ENCODE measurements around the gene CD276.
"Not testable (repeated sequence)": the region's sequence is repeated elsewhere in the genome, so short reads cannot be mapped to it uniquely, and the experiment has no call there.

The CD276 gene

DNA sequence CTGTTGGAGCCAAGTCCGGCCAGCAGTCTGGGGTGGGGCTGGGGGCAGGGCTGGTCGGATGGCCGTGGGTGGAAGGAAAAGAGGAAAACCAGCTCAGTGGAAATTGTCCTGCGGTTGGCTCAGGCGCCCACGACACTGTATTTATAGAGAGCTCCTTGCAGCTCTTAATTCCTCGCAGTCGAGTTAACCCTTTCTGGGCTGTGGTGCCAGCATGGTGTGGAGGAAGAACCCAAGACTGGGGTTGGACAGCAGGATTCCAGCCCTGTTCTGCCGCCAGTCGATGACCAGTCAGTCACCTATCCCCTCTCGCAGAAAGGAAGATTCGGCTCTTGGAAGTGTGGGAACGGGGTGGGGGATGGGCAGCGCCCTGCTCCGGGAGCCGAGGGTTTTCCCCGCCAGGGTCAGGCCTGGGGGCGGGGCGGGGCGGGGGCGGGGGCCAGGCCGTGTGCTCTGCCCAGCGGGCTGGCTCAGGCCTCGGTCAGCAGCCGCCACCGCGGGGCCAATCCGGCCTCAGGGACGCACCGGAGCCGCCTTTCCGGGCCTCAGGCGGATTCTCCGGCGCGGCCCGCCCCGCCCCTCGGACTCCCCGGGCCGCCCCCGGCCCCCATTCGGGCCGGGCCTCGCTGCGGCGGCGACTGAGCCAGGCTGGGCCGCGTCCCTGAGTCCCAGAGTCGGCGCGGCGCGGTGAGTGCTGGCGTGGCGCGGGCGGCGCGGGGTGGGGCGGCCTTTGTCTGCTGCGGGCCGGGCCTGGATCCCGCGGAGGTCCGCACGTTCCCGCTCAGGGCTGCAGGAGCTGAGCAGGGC lies at the start of gene CD276:
TSS of gene CD276 (plus strand) at position 607 of the 804 bp plus-strand sequence. CDS start 15,257 bp downstream, outside the sequence.
- no peak for DNase-seq

DNA sequence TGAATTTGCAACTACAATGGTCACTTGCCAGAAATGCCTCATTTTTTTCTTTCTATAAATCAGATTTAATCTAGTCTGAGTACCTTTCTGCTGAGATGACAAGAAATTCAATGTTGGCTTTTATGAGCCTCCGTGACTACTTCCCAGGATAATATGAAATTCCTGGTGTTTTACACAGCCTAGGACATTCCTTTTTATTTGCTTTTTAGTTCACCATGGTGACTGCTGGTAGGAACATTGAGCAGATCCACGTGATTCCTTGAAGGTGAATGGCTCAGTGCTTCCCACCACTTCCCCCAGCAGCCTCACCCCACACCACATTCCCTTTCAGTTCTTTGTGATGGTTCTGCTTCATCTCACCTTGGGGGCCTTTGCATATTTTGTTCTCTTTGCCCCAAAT lies 46.7 kb upstream of the CD276 start:
- no peak for DNase-seq

DNA sequence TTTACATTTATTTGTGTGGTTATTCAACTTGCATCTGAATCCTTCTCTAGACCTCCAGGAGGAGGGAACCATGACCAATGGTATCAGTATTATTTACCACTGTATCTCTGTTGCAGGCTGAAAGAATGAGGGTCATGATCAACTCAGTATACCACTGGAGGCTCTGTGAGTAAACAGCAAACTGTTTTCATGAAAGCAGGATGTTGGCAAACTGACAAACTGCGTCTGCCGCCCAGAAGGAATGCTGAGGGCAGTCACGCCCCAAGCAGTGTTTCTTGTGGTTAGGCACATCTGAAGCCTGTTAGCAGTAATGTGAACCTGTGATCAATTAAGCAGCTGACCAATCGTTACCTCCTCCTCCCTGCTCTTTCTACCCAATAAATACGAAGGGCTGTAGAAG lies 44.7 kb upstream of the CD276 start:
- not testable (repeated sequence) for DNase-seq

DNA sequence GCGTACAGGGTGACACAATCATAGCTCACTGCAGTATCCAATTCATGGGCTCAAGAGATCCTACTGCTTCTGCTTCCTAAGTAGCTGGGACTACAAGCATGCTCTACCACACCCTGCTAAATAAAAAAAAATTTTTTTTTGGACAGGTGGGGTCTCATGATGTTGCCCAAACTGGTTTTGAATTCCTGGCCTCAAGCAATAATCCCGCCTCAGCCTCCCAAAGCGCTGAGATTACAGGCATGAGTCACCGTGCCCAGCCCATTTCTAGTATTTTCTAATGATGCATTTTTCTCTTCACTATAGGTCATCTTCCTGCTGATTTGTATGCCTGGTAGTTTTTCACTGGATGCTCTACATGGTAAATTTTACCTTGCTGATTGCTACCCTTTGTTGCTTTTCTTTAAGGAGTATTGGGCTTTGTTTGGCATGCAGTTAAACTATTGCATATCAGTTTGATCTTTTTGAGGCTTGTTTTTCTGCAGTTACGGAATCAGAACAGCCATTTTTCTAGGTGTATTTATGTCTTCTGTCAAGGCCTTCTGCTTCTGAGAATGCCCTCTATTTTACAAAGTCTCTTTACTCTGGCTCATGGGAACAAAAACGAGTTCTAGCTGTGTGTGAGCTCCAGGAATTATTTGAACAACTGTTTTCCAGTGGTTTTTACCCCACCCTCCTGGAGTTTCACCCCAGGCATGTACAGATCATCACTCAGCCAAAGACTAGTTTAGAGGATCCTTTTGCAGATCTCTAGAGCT lies 36.7 kb upstream of the CD276 start:
- DNase-seq = no peak

DNA sequence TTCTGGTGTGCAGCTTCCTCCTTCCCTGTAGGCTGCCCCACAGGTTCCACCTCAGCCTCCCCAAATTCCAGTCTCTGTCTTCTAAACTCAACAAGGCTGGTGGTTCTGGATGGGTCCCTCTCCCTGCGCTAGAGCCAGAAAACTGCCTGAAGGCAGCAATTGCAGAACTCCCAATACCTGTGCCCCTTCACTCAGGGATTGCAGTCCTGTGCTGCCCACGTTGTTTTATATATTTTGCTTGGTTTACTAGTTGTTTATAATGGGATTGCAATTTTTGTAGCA lies 36.2 kb upstream of the CD276 start:
- no peak for DNase-seq

DNA sequence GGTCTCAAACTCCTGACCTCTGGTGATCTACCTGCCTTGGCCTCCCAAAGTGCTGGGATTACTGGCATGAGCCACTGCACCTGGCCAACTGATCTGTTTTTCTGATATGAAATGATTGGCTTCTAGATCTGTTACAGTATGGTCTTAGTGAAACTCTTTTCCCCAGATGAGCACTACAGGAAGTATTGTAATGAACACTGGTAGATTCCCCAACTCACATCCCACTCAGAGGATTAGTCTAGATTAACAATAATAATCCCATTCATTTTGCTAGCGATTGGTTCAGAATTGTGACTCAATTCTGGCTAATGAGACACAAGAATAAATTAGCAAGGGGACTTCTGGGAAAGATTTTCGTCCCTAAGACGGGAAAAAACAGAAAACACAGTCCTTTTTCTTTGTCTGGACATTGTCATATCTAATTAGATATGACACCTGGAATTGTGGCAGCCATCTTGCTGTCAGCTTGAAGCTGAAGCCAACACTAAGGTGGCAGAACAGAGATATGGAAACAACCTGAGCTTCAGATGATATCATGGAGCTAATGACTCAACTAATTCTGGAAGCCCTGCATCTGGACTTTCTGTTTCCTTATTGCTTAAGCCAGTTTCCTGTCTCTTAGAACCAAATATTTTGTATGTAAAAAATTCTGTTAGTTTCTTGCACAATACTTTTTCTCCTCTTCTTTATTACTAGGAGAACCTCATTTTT lies 33.6 kb upstream of the CD276 start:
- peak; percentile 3 for DNase-seq

DNA sequence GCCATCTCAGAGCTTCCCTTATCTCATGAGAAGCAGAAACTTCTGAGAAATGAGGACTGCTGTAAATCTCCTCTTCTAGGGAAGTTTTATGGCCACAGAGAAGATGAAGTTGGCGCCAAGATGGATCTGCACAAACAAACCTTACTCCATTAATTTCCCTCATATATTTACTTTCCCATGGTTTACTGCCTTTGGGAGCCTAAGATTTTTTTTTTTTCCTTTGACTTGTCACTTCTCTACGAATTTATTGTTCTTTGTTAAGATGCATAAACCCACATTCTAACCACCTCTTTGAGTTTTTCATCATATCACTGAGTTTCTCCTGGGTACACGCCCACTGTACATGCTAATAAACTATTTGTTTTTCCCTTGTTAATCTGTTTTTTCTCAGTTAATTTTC lies 29.5 kb upstream of the CD276 start:
- DNase-seq = no peak

DNA sequence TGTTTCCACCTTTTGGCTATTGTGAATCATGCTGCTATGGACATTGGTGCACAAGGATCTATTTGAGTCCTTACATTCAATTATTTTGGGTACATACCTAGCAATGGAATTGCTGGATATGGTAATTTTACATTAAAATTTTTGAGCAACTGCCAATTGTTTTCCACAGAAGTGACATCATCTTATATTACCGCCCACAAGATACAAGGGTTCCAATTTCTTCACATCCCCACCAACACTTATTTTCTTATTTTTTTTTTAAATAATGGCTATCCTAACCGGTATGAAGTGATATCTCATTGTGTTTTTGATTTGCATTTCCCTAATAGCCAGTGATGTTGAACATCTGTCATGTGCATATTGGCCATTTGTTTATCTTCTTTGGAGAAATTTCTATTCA lies 28.5 kb upstream of the CD276 start:
- no peak for DNase-seq

DNA sequence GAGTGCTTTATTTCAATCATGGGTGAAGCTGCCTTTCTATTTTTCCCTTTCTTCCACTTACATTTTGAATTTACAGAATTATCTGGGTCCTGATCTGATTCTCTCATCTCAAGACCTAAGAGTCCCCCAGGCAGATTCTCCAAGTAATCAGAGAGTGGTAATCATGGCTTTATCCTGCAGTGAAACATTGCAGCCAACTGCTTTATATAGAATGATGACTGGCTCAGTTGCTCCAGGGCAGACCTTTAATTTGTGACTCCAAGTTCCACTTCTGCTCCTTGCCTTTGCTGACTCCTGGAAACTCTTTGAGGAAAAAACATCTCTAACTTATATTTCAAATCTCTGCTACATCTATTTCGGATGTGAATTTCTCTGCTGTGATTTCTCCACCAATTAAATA lies 25.5 kb upstream of the CD276 start:
- no peak for DNase-seq

DNA sequence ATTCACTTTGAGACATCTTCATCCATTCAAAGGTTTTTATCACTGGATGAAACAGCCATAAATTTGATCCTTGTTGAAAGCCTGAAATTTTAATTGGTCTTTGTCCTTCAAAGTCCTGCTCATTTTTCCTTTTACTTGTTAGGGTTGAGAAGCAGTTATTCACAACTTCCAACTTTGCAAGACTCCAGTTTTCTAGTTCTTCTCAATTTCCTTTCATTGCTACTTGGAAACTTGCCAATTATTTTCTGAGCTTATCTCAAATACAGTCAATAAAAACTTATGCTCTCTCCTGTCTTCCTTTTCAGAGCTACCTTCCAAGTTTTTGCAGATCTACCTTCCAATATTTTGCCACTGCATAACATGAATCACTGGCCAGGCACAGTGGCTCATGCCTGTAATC lies 23.7 kb upstream of the CD276 start:
- DNase-seq = no peak

DNA sequence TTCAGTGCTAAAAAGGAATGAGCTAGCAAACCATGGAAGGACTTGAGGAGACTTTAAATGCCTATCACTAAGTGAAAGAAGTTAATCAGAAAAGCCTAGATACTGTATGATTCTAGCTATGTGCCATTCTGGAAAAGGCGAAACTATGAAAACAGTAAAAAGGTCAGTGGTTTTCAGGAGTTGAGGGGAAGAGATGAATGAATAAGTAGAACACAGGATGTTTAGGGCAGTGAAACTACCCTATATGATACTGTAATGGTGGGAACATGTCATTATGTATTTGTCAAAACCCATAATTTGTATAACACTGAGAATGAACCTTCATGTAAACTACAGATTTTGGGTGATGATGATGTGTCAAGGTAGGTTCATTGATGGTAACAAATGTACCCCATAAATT lies 9.6 kb upstream of the CD276 start:
- no peak for DNase-seq

DNA sequence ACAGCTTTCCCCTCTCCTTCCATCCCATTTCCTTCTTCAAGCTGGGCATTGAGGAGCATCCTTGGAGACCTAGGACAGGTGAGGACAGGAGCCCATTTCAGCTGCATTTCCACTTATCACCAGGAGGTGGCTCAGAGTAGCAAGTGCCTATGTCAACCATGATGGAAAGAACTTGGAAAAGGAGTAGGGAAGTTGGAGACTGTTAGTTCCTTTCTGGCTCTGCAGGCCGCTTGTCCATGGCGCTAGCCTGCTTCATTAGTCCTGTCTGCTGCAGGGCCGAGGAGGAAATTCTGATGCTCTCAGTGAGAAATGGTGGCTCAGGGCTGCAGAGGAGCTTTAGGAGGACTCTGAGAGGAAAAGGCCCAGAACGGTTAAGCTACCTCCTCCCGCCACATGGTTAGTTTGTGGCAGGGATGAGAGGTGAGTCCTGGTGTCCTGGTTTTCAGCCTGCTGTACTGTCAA lies 7.0 kb upstream of the CD276 start:
- DNase-seq = no peak

DNA sequence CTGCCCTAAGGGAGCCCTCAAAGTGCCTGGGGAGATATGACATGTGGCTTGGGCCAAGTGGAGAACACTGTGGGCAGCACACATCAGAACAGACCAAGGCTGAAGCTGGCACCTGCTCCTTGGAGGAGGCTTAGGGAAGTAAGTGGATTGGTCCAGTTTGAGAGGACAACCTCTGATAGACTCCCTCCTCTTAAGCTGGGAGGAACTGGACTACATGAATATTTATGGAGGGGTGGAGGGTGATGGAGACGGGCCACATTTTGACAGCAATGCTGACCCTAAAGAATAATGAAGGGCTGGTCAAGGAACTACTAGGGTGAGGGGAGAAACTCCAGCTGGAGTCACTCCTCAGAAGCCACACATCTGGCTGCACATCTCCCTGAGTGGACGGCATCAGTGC lies 6.5 kb upstream of the CD276 start:
- no peak for DNase-seq

DNA sequence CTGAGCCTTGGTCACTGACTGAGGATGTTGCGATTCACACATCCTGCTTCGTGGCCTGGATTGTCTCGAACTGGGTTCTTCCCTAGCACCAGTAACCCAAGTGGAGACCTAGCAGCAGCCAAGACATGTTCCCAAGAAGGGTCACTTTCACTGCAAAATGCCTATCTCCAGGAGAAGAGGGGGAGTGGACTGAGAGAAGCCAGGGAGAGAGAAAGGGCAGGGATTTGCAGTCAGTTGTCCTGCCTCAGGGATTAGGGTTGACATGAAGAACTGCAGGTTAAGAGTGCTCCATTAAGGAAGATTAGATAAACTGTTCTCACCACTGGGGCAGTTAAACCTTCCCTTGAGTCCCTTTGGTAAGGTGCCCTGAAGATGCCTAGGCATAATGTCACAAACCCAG lies 5.7 kb upstream of the CD276 start:
- no peak for DNase-seq

DNA sequence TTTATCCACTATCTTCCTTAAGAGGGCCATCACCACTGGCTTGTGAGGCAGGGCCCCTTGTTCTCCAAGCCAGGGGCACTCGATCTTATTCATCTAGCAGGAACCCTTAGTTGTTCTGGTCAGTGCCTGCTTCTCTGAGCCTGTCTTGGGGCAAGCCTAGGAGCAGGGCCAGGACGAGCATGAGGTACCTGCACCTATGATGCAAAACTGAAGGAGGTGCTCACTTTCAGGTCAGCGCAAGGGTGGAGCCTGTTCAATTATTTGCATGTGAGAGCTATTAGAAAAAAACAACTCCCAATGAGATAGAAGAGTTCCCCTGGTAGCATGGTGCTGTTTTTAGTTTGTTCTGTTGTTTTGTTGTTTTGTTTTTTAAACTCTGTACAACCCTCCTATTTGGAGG lies 5.0 kb upstream of the CD276 start:
- no peak for DNase-seq

DNA sequence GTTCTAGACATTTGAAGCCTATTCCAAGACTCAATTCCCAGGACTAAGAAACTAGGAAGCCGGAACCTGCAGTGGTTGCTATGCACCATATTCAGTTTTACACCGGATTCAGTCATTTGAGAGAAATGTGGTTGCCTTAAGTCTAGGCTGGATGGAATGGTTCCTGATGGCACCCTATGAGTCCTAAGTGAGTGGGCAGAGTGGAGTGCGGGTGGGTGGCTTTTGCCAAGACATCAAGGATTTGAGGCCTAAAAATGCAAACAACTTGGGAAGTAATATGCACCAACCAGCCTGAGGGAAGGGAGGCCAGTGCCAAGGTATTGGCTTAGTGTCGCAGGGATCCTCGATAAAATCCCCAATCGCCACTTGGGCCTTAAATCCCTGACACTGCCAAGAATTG lies 4.2 kb upstream of the CD276 start:
- DNase-seq = no peak

DNA sequence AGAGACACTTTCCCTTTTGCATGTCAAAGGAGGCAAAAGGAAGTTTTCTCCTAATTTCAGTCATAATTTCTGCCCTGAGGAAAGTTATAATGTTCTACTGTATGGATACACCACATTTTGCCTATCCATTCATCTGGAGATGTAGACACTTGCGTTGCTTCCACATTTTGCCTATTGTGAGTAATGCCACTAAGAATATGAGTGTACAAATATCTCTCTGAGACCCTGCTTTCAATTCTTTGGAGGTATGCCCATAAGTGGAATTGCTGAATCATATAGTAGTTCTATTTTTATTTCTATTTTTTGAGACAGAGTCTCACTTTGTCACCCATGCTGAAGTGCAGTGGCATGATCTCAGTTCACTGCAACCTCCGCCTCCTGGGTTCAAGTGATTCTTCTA lies 3.6 kb upstream of the CD276 start:
- no peak for DNase-seq

DNA sequence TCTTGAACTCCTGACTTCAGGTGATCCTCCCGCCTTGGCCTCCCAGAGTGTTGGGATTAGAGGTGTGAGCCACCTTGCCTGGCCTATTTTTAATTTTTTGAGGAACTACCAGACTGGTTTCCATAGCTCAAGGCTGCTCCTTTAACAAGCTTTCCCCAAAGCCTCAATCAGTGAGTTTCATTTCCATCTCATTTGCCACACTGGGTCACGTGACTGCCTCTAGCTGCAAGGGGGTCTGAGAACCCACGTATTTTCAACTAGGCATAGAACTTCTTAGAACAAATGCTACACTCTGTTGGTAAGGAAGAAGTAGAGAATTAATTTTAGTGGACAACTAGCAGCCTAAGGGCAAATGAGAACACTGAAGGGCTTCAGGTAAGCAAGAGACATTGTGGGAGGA lies 3.1 kb upstream of the CD276 start:
- no peak for DNase-seq

DNA sequence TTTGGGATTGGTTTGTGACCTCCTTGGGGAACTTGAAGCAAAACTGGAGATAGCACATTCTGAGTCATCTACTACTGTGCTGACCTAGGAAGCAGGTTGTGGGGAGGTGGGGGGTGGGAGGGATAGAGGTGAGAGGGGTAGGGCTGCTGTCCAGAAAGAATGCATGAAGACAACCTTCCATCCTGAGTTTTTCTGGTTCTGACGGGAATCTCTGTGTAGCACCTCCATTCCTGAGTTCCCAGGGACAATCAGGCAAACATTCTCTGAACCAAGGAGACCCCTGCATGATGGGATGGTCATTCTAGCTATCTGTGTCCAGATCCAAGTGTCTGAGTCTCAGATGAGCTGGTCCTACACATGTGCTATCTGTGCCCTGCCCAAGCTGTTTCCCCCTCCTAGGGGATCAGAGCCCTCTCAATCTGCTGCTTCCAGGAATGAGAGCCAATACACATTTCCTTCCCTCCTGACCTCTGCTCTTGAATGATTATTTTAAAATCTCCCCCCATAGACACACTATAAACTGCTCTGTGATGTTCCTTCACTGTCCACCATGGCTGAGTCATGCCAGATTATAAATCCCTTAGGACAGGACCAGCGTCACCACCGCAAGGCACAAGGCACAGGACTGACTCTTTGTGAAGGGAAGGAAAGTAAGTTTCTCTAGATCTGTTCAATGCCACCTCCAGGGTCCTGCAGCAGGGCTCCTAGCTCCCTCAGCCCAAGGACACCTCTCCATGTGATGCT lies 2.2 kb upstream of the CD276 start:
- no peak for DNase-seq

DNA sequence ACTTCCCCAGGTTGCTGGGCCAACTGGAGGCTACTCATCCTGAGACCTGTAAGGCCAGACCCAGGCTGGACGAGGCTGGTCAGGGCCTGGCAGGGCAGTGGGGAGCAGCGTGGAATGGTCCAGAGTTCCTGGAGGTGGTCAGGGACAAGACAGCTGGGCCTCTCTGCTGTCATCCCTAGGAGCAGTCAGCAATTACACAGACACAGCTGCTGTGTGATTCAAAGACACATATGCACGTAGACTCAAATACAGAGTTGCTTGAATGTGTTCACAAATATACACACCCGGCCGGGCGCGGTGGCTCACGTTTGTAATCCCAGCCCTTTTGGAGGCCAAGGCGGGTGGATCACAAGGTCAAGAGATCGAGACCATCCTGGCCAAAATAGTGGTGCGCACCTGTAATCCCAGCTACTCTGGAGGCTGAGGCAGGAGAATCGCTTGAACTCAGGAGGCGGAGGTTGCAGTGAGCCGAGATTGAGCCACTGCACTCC lies 1.5 kb upstream of the CD276 start:
- no peak for DNase-seq

DNA sequence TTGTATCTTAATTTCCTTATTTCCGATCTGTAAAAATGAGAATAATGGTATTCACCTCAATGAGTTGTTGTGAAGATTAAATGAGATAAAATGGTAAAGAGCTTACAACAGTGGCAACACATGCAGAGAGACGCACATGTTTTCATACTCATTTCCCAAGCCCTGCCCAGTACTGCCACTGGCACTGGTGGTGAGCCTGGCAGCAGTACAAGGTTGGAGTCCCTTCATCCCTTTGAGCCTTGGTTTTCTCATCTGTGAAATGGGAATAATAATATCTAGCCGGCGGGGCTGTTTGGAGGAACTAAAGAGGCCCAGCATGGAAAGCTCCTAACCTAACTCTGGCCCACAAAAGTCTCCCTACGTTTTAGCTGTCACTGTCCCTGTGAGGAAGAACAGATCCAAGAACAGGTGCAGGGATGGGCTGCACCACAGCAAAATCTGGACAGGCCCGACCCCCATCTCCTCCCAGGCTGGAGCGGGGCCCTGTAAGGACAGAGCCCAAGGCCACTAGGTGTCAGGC lies 866 bp upstream of the CD276 start:
- DNase-seq = no peak

DNA sequence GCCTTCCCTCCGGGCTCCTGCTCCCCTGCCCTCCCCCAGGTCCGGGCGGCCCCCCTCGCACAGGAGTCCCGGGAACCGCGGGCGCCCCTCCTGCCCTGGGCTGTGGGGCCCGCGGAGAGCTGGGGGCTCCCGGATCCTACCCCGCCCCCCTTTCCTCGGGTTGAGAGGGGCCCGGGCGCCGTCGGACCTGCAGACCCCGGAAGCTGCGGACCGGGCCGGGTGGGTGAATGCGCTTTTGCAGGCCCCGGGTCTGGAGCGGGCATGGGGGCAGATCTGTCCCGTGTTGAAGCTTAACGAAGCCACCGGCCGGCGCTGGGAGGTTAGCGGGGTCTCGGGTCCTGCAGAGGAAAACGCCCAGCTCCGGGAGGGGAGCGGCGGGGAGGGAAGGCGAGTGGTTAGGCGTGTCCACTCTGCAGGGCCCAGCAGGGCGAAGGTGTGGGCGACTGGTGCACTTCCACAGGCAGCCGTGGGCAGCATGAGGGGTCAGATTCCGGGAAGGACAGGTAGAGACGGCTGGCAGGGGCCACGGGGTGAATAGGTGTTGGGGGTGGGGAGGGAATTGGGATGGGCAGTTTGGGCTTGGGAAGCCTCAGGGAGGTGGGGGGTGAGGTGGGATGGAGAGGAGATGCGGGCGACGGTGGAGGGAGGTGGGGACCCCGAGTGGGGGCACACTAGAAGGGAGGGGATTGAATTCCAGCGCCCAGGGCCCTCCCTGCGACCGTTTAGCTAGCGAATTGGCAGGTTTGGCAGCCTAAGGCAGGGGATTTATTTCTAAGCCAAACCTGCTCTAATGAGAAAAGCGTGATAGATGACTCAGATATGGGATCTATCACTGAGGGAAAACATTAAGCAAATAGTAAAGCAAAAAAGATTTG lies 635 bp downstream of the CD276 start:
- DNase-seq = no peak

All from SIG-M5 (cell line).